Measurements from ENCODE around the gene COL6A2.

COL6A2 gene

GRCh38 chr21:46093668-46094400 lies 4.1 kb upstream of the COL6A2 start:
- H3K4me1 ChIP-seq (ENCODE audit: insufficient read depth, poor library complexity, severe bottlenecking), result no peaks in the 10 kb centered on the region
- H3K4me3 ChIP-seq (ENCODE audit: severe bottlenecking), result no peak overlapping the region
- peaks cover 2% of the 10 kb centered on the region for H3K27me3 ChIP-seq (ENCODE audit: insufficient read depth, poor library complexity, severe bottlenecking)
- no peaks in the 10 kb centered on the region for H3K36me3 ChIP-seq (ENCODE audit: low read depth)
- H3K9me3 ChIP-seq (ENCODE audit: severe bottlenecking), result no peaks in the 10 kb centered on the region
- no peak overlapping the region for H3K27ac ChIP-seq (ENCODE audit: poor library complexity, severe bottlenecking)
- TF ChIP-seq CTCF (IDR thresholded peaks at IDR 0.05; ENCODE audit: poor library complexity, severe bottlenecking), result no peak
- no peak for ATAC-seq (ENCODE audit: low read depth)
- no peak for DNase-seq (ENCODE audit: low spot score)

DNA sequence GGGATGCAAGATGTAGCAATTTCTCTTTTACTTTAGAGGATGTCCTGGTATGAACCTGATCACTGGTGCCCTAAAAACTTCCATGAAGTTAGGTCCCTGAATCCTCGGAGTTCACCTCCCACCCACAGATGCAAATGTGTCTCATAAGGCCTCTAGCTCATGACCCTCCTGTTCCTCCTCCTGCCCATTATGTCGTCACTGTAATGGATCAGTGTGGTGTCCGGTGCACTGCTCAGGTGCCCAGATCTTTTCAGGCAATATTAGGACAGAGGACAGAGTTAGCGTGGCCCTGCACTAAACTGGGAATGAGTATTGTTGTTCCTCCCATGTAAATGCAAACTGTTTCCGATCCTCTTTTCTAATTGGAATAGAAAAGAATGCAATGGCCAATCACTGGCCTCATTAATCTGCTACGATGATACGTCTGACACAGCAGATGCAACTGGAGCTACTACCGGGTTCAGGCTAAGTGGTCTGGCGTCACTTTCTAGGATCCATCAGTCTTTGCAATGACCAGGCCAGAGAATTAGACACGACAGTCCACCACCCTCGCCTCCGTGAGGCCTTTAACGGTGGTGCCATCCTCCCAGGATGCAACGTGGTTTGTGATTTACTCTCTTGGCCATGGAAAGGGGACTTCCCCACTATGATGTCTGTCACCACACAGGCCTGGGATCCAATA lies 3.4 kb upstream of the COL6A2 start:
- no peak for DNase-seq (ENCODE audit: low spot score)
- H3K27ac ChIP-seq (ENCODE audit: poor library complexity, severe bottlenecking), result no peak overlapping the region
- no peak for TF ChIP-seq CTCF (IDR thresholded peaks at IDR 0.05; ENCODE audit: poor library complexity, severe bottlenecking)
- no peaks in the 10 kb centered on the region for H3K9me3 ChIP-seq (ENCODE audit: severe bottlenecking)
- no peak for ATAC-seq (ENCODE audit: low read depth)
- H3K4me1 ChIP-seq (ENCODE audit: insufficient read depth, poor library complexity, severe bottlenecking), result no peaks in the 10 kb centered on the region
- H3K4me3 ChIP-seq (ENCODE audit: severe bottlenecking), result no peak overlapping the region
- peaks cover 8% of the 10 kb centered on the region for H3K27me3 ChIP-seq (ENCODE audit: insufficient read depth, poor library complexity, severe bottlenecking)
- H3K36me3 ChIP-seq (ENCODE audit: low read depth), result no peaks in the 10 kb centered on the region

GRCh38 chr21:46095083-46095719 lies 2.7 kb upstream of the COL6A2 start:
- H3K27me3 ChIP-seq (ENCODE audit: insufficient read depth, poor library complexity, severe bottlenecking), result peaks cover 9% of the 10 kb centered on the region
- no peak overlapping the region for H3K27ac ChIP-seq (ENCODE audit: poor library complexity, severe bottlenecking)
- TF ChIP-seq CTCF (IDR thresholded peaks at IDR 0.05; ENCODE audit: poor library complexity, severe bottlenecking), result no peak
- H3K4me1 ChIP-seq (ENCODE audit: insufficient read depth, poor library complexity, severe bottlenecking), result no peaks in the 10 kb centered on the region
- H3K9me3 ChIP-seq (ENCODE audit: severe bottlenecking), result no peaks in the 10 kb centered on the region
- ATAC-seq (ENCODE audit: low read depth) (no peak), DNase-seq (ENCODE audit: low spot score) (no peak)
- no peaks in the 10 kb centered on the region for H3K36me3 ChIP-seq (ENCODE audit: low read depth)
- no peak overlapping the region for H3K4me3 ChIP-seq (ENCODE audit: severe bottlenecking)

DNA sequence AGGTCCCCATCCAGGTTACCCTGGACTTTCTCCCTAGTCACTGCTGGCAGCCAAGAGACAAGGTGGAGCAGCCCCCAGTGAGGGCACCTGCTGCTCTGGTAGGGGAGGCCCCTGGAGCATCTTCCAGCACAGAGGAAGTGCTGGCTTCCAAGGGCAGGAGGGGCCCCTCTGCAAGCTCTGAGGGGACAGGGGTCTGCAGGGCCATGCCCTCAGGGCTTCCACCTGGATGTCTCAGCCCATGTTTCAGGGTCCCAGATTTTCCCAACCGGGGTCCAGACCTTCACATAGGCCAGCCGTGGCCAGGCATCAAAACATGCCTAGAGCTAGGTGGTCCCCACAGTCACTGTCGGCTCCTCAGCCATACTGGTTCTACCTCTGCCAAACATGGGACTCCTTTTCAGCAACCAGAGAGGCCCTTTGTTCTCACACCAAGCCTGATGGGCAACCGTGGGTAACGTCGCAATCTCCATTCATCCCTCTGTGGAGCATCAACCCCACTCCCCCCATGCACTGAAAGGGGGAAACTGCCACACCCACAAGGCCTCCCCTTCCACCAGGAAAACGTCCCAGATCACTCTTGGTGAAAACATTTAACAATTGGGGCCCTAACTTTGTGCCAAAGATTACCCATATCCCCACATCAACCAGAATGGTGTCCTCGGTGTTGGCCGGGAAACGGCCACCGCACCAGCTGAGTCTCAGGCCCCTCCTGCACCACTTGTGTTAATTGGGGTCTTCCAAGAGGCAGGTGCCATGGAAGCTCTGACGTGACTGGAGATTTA lies 1.9 kb upstream of the COL6A2 start:
- ATAC-seq (ENCODE audit: low read depth) (no peak), DNase-seq (ENCODE audit: low spot score) (no peak)
- no peaks in the 10 kb centered on the region for H3K36me3 ChIP-seq (ENCODE audit: low read depth)
- H3K4me3 ChIP-seq (ENCODE audit: severe bottlenecking), result no peak overlapping the region
- no peaks in the 10 kb centered on the region for H3K9me3 ChIP-seq (ENCODE audit: severe bottlenecking)
- TF ChIP-seq CTCF (IDR thresholded peaks at IDR 0.05; ENCODE audit: poor library complexity, severe bottlenecking), result no peak
- no peak overlapping the region for H3K27ac ChIP-seq (ENCODE audit: poor library complexity, severe bottlenecking)
- no peaks in the 10 kb centered on the region for H3K4me1 ChIP-seq (ENCODE audit: insufficient read depth, poor library complexity, severe bottlenecking)
- H3K27me3 ChIP-seq (ENCODE audit: insufficient read depth, poor library complexity, severe bottlenecking), result peaks cover 9% of the 10 kb centered on the region

Data from RWPE2 (cell line).